NCI-H1105 treated with DMSO at 0.1 percent for 48 hours (cell line): ENCODE results near the gene CABCOCO1.

Experiments
- DNase-seq: peaks from one replicate; lab custom pipeline; 2025; lab: John Stamatoyannopoulos, UW

The CABCOCO1 gene

GRCh38 chr10:61786728-61787127 lies 124.0 kb downstream of the CABCOCO1 start:
- DNase-seq, result no peak

- no peak for DNase-seq
Observed at GRCh38 chr10:61787170-61787569, 124.4 kb downstream of the CABCOCO1 start.

GRCh38 chr10:61789031-61789430 lies 126.3 kb downstream of the CABCOCO1 start:
- DNase-seq, result no peak

GRCh38 chr10:61791216-61791615 lies 128.5 kb downstream of the CABCOCO1 start:
- DNase-seq, result no peak

- DNase-seq, result no peak
Observed at GRCh38 chr10:61792097-61792716, 129.5 kb downstream of the CABCOCO1 start.

GRCh38 chr10:61792921-61793320 lies 130.2 kb downstream of the CABCOCO1 start:
- DNase-seq, result no peak

- DNase-seq, result peak; percentile 61
Observed at GRCh38 chr10:61793760-61794703, 131.3 kb downstream of the CABCOCO1 start.

GRCh38 chr10:61795147-61795546 lies 132.4 kb downstream of the CABCOCO1 start:
- DNase-seq, result no peak

- DNase-seq, result no peak
Observed at GRCh38 chr10:61795551-61795950, 132.8 kb downstream of the CABCOCO1 start.

GRCh38 chr10:61796785-61797184 lies 134.1 kb downstream of the CABCOCO1 start:
- DNase-seq, result no peak

GRCh38 chr10:61797304-61798153 lies 134.8 kb downstream of the CABCOCO1 start:
- no peak for DNase-seq

GRCh38 chr10:61798713-61799112 lies 136.0 kb downstream of the CABCOCO1 start:
- DNase-seq, result no peak

GRCh38 chr10:61801484-61801883 lies 138.8 kb downstream of the CABCOCO1 start:
- DNase-seq, result no peak

- DNase-seq, result no peak
Observed at GRCh38 chr10:61803269-61803668, 140.5 kb downstream of the CABCOCO1 start.

- no peak for DNase-seq
Observed at GRCh38 chr10:61804414-61804813, 141.7 kb downstream of the CABCOCO1 start.

GRCh38 chr10:61805091-61805490 lies 142.4 kb downstream of the CABCOCO1 start:
- no peak for DNase-seq

GRCh38 chr10:61810263-61810662 lies 147.5 kb downstream of the CABCOCO1 start:
- no peak for DNase-seq

GRCh38 chr10:61812052-61812721 lies 149.5 kb downstream of the CABCOCO1 start:
- DNase-seq, result no peak

GRCh38 chr10:61812920-61813319 lies 150.2 kb downstream of the CABCOCO1 start:
- DNase-seq, result no peak

- DNase-seq, result no peak
Observed at GRCh38 chr10:61814160-61814559, 151.4 kb downstream of the CABCOCO1 start.

- no peak for DNase-seq
Observed at GRCh38 chr10:61815496-61815895, 152.8 kb downstream of the CABCOCO1 start.
